ENCODE data around the gene ALKBH6. TPM values are rescaled to one million over a fixed set of nuclear protein-coding genes. Genes with fewer than 3 reads are reported as not detected.

Gene ALKBH6
- total and polyA plus RNA-seq, 3 donors from 2014 or later: 11.9 to 26.3 (median 22.8) TPM

DNA sequence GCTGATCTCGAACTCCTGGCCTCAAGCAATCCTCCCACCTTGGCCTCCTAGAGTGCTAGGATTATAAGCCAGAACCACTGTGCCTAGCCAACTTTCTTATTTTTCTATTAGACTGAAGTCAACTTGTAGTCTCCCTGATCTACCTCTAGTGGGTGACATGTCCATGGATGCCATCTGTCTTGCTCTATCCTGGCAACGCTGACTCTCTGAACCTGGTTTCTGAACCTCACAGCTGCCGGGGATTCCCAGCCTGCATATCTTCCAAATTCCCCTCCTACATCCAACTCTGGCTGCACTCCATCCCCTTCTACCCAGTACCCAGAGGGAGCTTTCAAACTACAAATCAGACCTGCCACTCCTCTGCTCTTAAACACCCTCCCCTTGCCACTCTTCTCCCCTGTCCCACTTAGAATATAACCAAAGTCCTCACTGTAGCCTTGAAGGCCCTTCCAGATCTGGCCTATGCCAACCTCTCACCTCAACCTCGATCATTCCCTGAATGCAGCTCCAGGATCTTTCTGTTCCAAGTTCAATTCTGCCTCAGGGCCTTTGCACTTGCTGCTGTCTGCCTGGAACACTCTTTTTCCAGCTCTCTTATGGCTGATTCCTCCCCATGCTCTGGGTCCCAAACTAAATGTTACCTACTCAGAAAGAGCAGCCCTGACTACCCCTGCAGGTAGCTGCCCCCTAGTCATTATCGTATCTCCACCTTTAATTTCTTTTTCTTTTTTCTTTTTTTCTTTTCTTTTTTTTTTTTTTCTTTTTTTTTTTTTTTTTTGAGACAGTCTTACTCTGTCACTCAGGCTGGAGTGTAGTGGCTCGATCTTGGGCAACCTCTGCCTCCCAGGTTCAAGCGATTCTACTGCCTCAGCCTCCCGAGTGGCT lies 16.5 kb upstream of the ALKBH6 start:
- no peaks in the 10 kb centered on the region for H3K36me3 ChIP-seq (ENCODE audit: low read depth, missing control alignments)
- TF ChIP-seq, protein P1, sequence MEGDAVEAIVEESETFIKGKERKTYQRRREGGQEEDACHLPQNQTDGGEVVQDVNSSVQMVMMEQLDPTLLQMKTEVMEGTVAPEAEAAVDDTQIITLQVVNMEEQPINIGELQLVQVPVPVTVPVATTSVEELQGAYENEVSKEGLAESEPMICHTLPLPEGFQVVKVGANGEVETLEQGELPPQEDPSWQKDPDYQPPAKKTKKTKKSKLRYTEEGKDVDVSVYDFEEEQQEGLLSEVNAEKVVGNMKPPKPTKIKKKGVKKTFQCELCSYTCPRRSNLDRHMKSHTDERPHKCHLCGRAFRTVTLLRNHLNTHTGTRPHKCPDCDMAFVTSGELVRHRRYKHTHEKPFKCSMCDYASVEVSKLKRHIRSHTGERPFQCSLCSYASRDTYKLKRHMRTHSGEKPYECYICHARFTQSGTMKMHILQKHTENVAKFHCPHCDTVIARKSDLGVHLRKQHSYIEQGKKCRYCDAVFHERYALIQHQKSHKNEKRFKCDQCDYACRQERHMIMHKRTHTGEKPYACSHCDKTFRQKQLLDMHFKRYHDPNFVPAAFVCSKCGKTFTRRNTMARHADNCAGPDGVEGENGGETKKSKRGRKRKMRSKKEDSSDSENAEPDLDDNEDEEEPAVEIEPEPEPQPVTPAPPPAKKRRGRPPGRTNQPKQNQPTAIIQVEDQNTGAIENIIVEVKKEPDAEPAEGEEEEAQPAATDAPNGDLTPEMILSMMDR (IDR thresholded peaks at IDR 0.05): no peak
- no peak for TF ChIP-seq POLR2A (IDR thresholded peaks at IDR 0.05)
- H3K4me1 ChIP-seq: peaks cover 4% of the 10 kb centered on the region
- no peaks in the 10 kb centered on the region for H3K27me3 ChIP-seq
- intact Hi-C loops (cut with DNase I; ENCODE audit: low total_unique reads): no loop called here
- H3K27ac ChIP-seq: no peak overlapping the region
- no peak for DNase-seq
- H3K4me3 ChIP-seq: no peak overlapping the region
- WGBS, 2 donors: 79 to 80% methylated on average over 8 of the region's 8 CpGs
- H3K9me3 ChIP-seq: no peaks in the 10 kb centered on the region

DNA sequence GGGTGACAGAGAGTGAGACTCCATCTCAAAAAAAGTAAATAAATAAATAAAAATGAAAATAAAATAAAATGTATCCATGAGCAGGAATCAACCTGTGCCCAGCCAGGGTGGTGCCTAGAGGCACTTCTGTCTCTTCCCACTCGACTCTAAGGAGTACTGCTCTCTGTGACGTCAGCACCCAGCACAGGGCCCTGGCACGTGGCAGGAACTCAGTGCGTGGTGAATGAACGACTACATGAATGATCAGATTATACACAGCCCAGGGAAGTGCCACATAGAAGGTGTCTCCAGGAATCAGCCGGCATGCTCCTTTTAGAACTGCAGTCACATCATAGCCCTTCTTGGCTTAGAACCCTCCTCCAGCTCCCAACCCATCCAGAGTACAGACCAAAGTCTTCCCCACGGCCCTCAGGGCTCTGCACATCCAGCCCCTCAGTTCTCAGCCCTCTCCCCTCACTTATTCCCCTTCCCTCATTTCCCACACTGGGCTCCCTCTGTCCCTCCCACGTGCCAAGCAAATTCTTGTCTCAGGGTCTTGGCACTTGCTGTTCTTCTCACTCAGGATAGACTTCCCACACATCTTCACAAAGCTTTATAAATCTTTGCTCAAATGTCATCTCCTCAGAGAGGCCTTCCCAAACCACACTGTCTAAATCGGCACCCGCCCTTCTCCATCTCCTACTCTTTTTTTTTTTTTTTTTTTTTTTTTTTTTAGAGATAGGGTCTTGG lies 14.5 kb upstream of the ALKBH6 start:
- TF ChIP-seq POLR2A (IDR thresholded peaks at IDR 0.05): no peak
- TF ChIP-seq, protein P1 (IDR thresholded peaks at IDR 0.05): no peak

DNA sequence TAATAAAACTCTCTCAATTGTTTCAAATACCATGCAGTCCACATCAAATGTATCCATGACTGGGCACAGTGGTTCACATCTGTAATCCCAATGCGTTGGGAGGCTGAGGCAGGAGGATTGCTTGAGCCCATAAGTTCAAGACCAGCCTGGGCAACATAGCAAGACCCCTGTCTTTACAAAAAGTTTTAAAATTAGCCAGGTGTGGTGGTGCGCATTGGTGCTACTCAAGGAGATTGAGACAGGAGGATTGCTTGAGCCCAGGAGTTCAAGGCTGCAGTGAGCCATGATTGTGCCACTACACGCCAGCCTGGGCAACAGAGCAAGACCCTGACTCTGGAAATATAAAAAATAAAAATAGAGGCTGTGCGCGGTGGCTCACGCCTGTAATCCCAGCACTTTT lies 13.7 kb upstream of the ALKBH6 start:
- Histone ChIP-seq H3K27ac (no peak overlapping the region), H3K36me3 (ENCODE audit: low read depth, missing control alignments) (no peaks in the 10 kb centered on the region), H3K27me3 (no peaks in the 10 kb centered on the region), H3K9me3 (no peaks in the 10 kb centered on the region), H3K4me3 (no peak overlapping the region), H3K4me1 (peaks cover 4% of the 10 kb centered on the region)
- WGBS, 2 donors: 87 to 93% methylated on average over 6 of the region's 6 CpGs
- TF ChIP-seq POLR2A (IDR thresholded peaks at IDR 0.05): no peak
- TF ChIP-seq, protein P1 (IDR thresholded peaks at IDR 0.05): no peak
- DNase-seq: no peak
- intact Hi-C loops (cut with DNase I; ENCODE audit: low total_unique reads): no loop called here

More for the DNA sequence above, 14.5 kb upstream of the ALKBH6 start:
- H3K36me3 ChIP-seq (ENCODE audit: low read depth, missing control alignments): no peaks in the 10 kb centered on the region
- 66 to 71% methylated on average over 10 of the region's 10 CpGs for WGBS, 2 donors
- no peak for DNase-seq
- H3K27me3 ChIP-seq: no peaks in the 10 kb centered on the region
- no peak overlapping the region for H3K4me3 ChIP-seq
- H3K27ac ChIP-seq: no peak overlapping the region
- H3K4me1 ChIP-seq: peaks cover 4% of the 10 kb centered on the region
- intact Hi-C loops (cut with DNase I; ENCODE audit: low total_unique reads): no loop called here
- no peaks in the 10 kb centered on the region for H3K9me3 ChIP-seq

DNA sequence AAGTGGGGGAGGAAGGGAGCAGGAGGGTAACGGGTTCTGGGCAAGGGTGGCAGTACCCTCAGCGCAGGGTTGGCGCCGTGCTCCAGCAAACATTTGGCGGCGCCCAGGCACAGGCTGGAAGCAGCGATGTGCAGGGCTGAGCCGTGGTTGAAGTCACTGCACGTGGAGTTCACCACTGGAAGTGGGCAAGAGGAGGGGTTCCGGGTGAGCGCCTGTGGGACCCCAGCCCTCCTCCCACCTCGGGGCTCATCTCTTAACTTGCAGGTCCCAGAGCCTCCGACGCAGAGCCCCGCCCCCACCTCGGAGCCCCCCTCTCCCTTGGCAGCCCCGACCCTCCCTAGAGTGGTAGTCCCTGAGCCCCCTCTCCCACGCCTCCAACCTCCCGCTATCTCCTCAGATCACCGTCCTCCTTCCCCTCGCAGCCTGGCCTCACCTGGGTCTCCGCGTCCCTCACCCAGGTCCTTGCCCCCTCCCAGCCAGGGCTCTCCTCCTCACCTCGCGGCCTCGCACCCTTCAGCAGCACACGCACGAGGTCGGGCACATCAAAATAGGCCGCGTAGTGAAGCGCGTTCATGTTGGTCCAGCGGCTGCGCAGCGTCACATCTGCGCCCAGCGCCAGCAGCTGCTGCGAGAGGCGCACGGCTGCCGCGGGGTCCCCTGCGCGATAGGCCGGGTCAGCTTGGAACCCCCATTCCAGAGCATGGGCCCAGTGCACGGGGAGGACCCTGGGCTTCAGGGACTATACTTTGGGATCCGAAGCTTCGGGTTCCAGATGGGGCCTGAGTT lies 12.3 kb upstream of the ALKBH6 start:
- Histone ChIP-seq H3K36me3 (ENCODE audit: low read depth, missing control alignments) (no peaks in the 10 kb centered on the region), H3K27ac (no peak overlapping the region)

More for the DNA sequence above, 12.3 kb upstream of the ALKBH6 start:
- no peak for DNase-seq
- Histone ChIP-seq H3K4me1 (no peaks in the 10 kb centered on the region), H3K9me3 (no peaks in the 10 kb centered on the region), H3K27me3 (no peaks in the 10 kb centered on the region), H3K4me3 (peak overlapping the region in 1 of 2 donors; percentile 13)
- TF ChIP-seq POLR2A (IDR thresholded peaks at IDR 0.05): no peak
- TF ChIP-seq, protein P1 (IDR thresholded peaks at IDR 0.05): no peak
- intact Hi-C loops (cut with DNase I; ENCODE audit: low total_unique reads): no loop called here
- 63 to 80% methylated on average over 30 to 36 of the region's 49 CpGs for WGBS, 2 donors
